ENCODE data around the gene RUNDC1.

The RUNDC1 gene

DNA sequence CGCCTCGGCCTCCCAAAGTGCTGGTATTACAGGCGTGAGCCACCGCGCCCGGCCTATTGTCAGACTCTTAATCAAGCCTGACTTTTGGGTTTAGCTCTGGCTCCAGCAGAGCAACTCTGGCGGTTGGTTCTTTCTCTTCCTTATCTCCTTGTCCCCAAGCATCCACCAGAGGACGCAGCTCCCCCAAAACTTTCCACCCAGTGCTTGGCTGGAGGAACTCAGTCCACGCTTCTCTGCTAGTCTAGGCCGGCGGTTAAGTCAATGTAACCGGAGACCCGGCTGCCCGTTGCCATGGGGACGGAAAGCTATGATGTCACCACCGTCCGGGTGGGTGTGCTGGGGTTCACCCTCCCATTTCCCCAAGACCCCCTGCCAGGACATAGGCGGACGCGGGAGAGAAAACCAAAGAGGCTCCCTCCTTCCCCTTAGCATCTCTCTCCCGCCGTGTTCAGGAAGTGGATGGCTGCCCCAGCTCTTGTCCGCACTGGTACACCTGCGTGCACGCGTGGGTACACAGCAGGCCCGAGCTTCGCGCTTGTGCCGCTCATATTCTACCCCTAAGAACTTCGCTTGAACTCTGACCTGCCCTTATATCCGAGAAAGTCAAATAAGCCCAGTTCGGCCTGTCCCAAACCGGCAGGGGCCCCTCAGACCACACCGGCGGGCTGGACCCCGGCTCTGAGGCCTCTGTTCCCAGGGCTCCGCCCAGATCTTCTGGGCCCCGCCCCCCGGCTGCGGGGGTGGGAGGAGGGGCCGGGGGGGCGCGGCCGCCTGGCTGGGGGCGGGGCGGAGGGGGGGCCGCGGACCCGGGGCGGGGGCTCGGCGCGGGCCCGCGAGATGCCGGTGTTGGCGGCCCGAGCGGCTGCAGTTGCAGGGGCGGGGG, 44.3 kb downstream of the RUNDC1 start, which contains the start of gene RND2:
Gene RND2 (plus strand): TSS at position 825 of the 883 bp plus-strand sequence. CDS start 117 bp downstream, outside the sequence.
- Histone ChIP-seq H2AFZ (ENCODE audit: low read depth) (peak within 1 kb of the TSS; percentile 92), H4K20me1 (ENCODE audit: insufficient read depth) (no peaks in the 10 kb centered on the region), H3K9ac (peak within 1 kb of the TSS; percentile 89), H3K4me3 (IDR thresholded peaks at IDR 0.05; ENCODE audit: insufficient read depth, low read depth, low read length) (no peak within 1 kb of the TSS), H3K4me2 (peak within 1 kb of the TSS; percentile 96), H3K79me2 (ENCODE audit: insufficient read depth, low read depth) (no peaks in the 10 kb centered on the region), H3K4me1 (ENCODE audit: low read depth, poor library complexity, severe bottlenecking) (peaks cover 7% of the 10 kb centered on the region), H3K27me3 (ENCODE audit: insufficient read depth, low read depth) (no peaks in the 10 kb centered on the region), H3K27ac (peak within 1 kb of the TSS; percentile 87), H3K36me3 (ENCODE audit: insufficient read depth) (no peaks in the 10 kb centered on the region)
- TF ChIP-seq, protein P1, sequence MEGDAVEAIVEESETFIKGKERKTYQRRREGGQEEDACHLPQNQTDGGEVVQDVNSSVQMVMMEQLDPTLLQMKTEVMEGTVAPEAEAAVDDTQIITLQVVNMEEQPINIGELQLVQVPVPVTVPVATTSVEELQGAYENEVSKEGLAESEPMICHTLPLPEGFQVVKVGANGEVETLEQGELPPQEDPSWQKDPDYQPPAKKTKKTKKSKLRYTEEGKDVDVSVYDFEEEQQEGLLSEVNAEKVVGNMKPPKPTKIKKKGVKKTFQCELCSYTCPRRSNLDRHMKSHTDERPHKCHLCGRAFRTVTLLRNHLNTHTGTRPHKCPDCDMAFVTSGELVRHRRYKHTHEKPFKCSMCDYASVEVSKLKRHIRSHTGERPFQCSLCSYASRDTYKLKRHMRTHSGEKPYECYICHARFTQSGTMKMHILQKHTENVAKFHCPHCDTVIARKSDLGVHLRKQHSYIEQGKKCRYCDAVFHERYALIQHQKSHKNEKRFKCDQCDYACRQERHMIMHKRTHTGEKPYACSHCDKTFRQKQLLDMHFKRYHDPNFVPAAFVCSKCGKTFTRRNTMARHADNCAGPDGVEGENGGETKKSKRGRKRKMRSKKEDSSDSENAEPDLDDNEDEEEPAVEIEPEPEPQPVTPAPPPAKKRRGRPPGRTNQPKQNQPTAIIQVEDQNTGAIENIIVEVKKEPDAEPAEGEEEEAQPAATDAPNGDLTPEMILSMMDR (conservative IDR thresholded peaks at IDR 0.05; ENCODE audit: low read depth, low read length), result peak; percentile 65

DNA sequence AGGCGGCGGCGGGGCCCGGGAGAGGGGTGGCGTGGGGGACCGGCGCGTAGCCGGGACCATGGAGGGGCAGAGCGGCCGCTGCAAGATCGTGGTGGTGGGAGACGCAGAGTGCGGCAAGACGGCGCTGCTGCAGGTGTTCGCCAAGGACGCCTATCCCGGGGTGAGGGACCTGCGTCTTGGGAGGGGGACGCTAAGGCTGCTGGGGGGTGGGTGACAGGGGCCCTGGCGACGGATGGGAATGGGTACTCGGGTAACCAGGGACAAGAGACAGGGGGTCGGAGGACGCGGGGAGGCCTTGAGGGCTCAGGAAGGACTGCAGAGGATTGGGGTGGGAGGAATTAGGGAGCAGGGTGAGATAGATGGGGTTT, 44.9 kb downstream of the RUNDC1 start:
- Histone ChIP-seq H3K4me3 (IDR thresholded peaks at IDR 0.05; ENCODE audit: insufficient read depth, low read depth, low read length) (no peak overlapping the region), H3K27me3 (ENCODE audit: insufficient read depth, low read depth) (no peaks in the 10 kb centered on the region), H4K20me1 (ENCODE audit: insufficient read depth) (no peaks in the 10 kb centered on the region), H3K4me2 (peak overlapping the region; percentile 33; the same call in 1 of the 2 replicates), H3K4me1 (ENCODE audit: low read depth, poor library complexity, severe bottlenecking) (peaks cover 7% of the 10 kb centered on the region), H3K79me2 (ENCODE audit: insufficient read depth, low read depth) (no peaks in the 10 kb centered on the region), H3K36me3 (ENCODE audit: insufficient read depth) (no peaks in the 10 kb centered on the region), H2AFZ (ENCODE audit: low read depth) (peak overlapping the region; percentile 59; the same call in 1 of the 2 replicates), H3K9ac (no peak overlapping the region), H3K27ac (no peak overlapping the region)
- TF ChIP-seq, protein P1 (conservative IDR thresholded peaks at IDR 0.05; ENCODE audit: low read depth, low read length), result no peak

DNA sequence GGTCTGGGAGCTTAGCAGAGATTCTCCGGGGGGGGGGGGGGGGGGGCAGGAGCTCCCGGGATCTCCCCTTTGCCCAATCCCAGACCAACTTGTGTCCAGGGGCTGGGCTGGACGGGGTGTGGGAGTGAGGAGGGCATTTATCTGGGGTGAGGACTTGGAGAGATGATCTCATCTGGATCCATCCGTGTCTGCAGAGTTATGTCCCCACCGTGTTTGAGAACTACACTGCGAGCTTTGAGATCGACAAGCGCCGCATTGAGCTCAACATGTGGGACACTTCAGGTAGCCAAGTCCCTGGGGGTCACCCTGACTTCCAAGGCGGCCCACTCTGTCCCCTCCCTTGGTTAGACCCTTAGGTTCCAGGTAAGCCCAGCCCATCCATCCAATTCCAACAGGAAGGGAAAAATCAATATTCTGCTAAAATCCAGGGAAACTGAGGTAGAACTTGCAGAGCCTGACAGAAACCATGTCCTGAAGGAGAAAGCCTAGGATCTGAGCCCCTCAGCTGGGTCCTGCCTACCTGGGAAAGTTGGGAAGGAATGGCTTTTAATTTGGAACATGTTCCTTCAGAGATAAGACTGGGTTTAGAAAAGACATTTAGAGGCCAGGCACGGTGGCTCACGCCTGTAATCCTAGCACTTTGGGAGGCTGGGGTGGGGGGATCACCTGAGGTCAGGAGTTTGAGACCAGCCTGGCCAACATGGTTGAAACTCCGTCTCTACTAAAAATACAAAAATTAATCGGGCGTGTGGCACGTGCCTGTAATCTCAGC, 45.6 kb downstream of the RUNDC1 start:
- Histone ChIP-seq H3K79me2 (ENCODE audit: insufficient read depth, low read depth) (no peaks in the 10 kb centered on the region), H3K27ac (no peak overlapping the region), H2AFZ (ENCODE audit: low read depth) (no peak overlapping the region), H3K27me3 (ENCODE audit: insufficient read depth, low read depth) (no peaks in the 10 kb centered on the region), H3K4me3 (IDR thresholded peaks at IDR 0.05; ENCODE audit: insufficient read depth, low read depth, low read length) (no peak overlapping the region), H3K36me3 (ENCODE audit: insufficient read depth) (no peaks in the 10 kb centered on the region), H3K9ac (no peak overlapping the region), H3K4me2 (no peak overlapping the region), H4K20me1 (ENCODE audit: insufficient read depth) (no peaks in the 10 kb centered on the region), H3K4me1 (ENCODE audit: low read depth, poor library complexity, severe bottlenecking) (peaks cover 7% of the 10 kb centered on the region)
- TF ChIP-seq, protein P1 (conservative IDR thresholded peaks at IDR 0.05; ENCODE audit: low read depth, low read length), result no peak

DNA sequence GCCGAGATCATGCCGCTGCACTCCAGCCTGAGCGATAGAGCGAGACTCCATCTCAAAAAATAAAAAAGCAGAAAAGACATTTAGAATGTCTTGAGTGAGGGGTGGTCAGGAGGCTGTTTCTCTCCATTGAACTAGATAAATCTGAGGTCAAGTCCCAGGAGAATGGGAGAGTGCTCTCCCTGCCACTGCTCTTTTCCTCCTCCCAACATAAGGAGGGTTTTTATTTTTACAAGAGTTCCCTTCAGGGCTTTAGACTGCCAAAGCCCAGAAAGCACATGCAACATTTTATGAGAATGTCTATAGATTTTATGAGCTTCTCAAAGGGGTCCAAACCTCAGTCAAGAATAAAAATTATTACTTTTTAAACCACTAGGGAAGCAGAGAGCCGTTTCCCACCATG, 46.2 kb downstream of the RUNDC1 start:
- Histone ChIP-seq H3K79me2 (ENCODE audit: insufficient read depth, low read depth) (no peaks in the 10 kb centered on the region), H4K20me1 (ENCODE audit: insufficient read depth) (no peaks in the 10 kb centered on the region), H2AFZ (ENCODE audit: low read depth) (no peak overlapping the region), H3K4me3 (IDR thresholded peaks at IDR 0.05; ENCODE audit: insufficient read depth, low read depth, low read length) (no peak overlapping the region), H3K27ac (no peak overlapping the region), H3K9ac (no peak overlapping the region), H3K4me2 (no peak overlapping the region), H3K36me3 (ENCODE audit: insufficient read depth) (no peaks in the 10 kb centered on the region), H3K27me3 (ENCODE audit: insufficient read depth, low read depth) (no peaks in the 10 kb centered on the region), H3K4me1 (ENCODE audit: low read depth, poor library complexity, severe bottlenecking) (peaks cover 7% of the 10 kb centered on the region)
- TF ChIP-seq, protein P1 (conservative IDR thresholded peaks at IDR 0.05; ENCODE audit: low read depth, low read length), result no peak
